GM21723 (cell line): ENCODE measurements around the gene MAML3.

Experiments used
- ATAC-seq: cut with Tn5 transposase; IDR thresholded peaks from one replicate; pipeline ENCODE4 v1.9.1; 2021; ENCODE audit warnings: mild to moderate bottlenecking, moderate library complexity; ENCODE audit not compliant: unreplicated experiment

The MAML3 gene

GRCh38 chr4:139798456-139798855, 355.5 kb downstream of the MAML3 start:
- no peak for ATAC-seq

DNA sequence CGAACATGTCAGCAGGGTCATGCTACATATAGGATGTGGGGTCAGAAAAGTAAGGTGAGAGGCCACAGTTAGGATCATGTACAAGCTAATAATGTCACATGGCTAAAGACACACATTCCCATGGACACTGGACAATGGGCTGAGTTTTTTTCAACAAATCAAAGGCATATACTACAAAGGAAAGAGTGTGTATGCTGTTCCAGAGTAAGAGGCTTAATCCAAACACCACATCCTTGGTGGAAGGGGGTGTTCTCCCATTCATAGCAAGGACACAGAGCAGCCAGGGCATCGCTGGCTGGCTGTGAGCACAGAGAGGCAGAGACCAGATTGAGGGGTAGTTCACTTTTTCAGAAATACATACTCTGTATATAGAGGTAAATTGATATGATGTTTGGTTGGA, 356.7 kb downstream of the MAML3 start:
- ATAC-seq: no peak

GRCh38 chr4:139795527-139796314, 358.3 kb downstream of the MAML3 start:
- no peak for ATAC-seq

GRCh38 chr4:139794158-139794954, 359.6 kb downstream of the MAML3 start:
- no peak for ATAC-seq

DNA sequence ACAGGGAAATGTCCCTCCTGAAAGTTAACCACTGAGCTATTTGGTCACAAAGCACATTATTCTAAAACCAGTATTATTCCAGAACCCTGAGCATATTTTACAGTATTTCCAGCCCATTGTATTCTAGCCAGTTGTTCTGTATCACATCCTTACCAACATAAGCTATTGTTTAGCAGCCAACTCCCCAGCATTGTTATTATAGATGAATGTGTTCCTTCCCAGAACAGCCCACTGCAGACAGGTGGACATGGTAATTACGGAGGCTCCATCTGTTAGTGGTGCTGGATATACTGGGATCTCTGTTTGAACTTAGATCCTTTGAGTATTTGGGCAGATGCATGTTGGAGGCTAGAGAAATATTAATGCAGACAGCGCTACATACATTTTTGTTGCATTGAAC, 362.3 kb downstream of the MAML3 start:
- no peak for ATAC-seq

DNA sequence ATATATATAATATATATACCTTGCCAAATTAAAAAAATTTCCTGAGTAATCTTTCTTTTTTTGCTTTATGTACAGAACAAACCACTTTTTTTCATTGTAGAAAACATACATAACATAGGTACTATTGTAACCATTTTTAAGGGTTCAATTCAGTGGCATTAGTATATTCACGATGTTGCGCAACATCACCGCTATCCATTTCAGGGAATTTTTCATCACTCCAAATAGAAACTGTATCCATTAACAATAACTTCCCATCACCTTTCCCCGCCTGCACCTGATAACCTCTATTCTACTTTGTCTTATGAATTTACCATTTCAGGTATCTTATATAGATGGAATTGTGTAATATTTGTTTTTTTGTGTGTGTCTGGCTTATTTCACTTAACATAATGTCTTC, 363.7 kb downstream of the MAML3 start:
- no peak for ATAC-seq

DNA sequence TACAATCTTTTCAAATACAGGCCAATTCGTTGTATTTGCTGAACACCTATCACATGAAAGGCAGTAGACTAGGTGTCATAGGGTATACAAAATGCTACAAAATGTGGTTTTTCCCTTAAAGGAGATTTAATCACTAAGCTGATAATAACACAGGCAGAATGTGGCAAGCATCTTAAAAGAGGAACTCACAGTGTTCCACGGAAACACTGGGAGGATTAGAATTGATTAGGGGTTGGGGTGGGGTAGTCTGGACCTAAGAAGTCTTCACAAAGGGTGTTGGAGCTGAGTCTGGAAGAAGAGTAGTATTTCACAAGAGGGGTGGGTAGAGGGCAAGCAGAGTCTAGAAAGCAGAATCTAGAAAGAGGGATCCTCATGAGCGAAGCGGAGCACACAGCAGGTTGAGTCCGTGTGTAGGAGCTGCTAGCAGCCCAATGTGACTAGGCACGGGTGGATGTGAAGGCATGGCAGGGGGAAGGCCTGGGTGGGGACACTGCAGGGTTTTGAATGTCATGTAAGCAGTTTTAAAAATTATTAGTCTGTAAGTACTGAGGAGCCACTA, 364.8 kb downstream of the MAML3 start:
- ATAC-seq: no peak

GRCh38 chr4:139786494-139787354, 367.3 kb downstream of the MAML3 start:
- no peak for ATAC-seq

- ATAC-seq: no peak
Measured at GRCh38 chr4:139785356-139785755, 368.6 kb downstream of the MAML3 start.

DNA sequence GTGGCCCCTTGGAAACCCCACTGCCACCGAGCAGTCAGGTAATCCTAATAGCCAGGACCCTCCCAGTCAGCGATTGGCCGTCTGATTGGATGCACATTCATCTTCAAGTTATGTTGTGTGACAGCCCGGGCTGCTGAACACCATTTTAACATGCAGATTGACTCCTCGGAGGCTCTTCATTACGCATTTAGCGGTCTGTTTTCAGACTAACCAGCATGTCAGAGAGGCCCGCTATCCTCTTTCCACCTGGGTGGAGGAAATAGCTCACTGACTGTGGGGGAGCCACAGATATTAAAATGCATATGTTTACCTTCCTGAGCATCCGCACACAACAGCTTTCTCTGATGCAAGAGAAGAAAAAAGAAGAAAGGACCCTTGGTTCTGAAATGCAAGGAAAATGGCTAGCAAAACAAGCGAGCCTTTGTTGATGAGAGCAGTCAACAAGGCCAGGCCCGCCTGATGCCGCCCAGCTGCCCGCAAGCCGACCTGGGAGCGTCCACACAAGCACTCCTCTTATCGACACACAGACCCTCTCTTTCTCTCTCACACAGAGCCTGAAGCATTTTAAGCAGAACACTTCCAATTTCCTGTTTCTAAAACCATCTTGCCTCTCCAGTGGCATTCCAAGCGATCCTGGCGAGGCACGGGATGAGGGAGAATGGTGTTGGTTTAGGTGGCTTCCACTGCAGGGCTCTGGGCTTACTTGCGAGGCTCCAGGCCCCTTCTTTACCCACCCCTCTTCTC, 370.1 kb downstream of the MAML3 start:
- no peak for ATAC-seq

GRCh38 chr4:139782926-139783522, 371.0 kb downstream of the MAML3 start:
- no peak for ATAC-seq

GRCh38 chr4:139781066-139781465, 372.9 kb downstream of the MAML3 start:
- ATAC-seq: no peak

- ATAC-seq: no peak
Measured at GRCh38 chr4:139779691-139780090, 374.3 kb downstream of the MAML3 start.

- no peak for ATAC-seq
Measured at GRCh38 chr4:139777757-139778156, 376.2 kb downstream of the MAML3 start.

GRCh38 chr4:139776235-139776634, 377.7 kb downstream of the MAML3 start:
- no peak for ATAC-seq

DNA sequence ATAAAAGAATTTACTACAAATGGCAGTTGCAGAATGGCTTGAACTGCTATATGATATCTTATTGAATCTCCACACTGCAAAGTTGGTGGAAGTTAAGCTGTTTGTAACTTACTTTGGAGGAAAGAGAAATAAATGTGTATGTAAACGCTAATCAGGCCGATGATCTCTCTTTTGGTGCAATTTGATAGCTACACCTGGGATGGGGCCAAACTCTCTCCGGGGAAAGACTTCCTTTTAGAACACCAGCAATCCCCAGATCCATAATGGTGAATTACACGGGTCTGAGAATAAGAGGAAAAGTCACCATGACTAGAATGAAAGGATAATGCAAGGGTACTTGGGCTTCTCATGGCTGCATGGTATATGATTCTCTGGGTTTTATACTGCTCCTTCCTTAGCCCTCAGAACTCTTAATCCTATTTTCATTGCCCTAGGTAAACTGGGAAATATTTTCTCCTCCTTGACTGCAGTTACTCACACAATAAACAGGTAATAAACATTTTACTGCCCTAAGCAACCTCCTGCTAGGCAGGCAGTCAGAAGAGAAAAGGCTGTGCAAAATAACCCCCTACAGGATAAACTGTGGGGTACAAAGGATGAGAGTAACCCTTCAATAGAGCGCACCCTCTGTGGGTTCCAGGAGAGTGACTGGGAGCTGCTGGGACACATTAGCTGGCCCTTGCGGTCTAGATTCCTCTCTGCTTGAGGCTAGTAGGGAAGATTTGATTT, 379.1 kb downstream of the MAML3 start:
- ATAC-seq: no peak

DNA sequence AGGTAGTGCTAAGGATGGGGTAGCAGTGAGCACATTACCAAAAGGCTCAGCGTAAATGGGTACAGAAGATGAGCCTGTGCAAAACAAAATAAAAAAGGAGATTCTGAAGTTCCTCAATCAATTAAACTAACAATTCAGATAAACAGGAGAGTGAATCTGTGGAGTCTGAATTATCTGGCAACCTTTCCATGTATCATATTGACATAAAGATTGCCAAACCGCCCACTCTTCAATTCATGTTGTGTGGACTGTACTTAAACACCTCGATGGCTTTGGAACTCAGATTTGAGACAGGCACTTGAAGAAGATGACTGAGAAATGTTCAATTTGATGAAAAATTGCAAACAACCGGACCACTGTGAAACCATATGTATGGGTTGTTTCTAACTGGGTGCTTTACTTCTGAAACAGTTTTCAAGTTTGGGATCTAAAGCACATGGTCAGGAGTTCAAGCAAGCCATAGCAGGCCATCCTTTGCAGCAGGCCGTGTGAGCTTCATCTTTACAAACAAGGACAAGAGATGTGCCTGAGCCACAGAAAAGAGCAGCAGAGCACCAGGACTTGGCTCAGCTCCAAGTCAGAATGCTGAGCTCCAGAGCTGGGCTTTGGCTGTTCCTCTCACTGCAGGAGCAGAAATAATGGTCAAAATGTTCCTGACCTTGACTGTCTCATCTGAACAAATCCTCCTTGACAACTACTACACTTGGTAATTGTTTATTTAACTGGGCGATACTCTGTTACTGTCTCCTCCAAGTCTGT, 380.2 kb downstream of the MAML3 start:
- no peak for ATAC-seq

DNA sequence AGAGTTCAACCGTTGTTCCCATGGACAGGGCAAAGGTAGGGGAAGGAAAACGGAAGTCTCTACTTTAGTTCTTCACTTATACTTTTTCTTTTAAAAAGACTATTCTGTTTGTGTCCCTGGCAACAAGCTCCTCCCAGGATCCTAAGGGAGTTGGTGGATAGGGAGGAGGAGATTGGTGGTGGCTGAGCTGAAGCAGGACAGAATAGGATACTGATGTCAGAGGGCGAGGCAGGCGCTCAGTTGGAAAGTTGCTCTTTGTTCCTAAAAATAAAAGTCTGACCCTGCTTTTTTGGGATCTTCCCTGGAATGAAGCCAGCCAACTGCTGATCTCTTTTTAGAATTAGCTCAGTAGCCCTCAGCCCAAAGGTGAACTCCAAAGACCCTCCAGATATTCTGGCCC, 383.6 kb downstream of the MAML3 start:
- ATAC-seq: no peak

- no peak for ATAC-seq
Measured at GRCh38 chr4:139769364-139769763, 384.6 kb downstream of the MAML3 start.
